ENCODE data around the gene LGALS3BP. TPM values are rescaled to one million over a fixed set of nuclear protein-coding genes. Genes with fewer than 3 reads are reported as not detected.

LGALS3BP gene
- total RNA-seq, 1 donor from 2014 or later = 202 TPM

DNA sequence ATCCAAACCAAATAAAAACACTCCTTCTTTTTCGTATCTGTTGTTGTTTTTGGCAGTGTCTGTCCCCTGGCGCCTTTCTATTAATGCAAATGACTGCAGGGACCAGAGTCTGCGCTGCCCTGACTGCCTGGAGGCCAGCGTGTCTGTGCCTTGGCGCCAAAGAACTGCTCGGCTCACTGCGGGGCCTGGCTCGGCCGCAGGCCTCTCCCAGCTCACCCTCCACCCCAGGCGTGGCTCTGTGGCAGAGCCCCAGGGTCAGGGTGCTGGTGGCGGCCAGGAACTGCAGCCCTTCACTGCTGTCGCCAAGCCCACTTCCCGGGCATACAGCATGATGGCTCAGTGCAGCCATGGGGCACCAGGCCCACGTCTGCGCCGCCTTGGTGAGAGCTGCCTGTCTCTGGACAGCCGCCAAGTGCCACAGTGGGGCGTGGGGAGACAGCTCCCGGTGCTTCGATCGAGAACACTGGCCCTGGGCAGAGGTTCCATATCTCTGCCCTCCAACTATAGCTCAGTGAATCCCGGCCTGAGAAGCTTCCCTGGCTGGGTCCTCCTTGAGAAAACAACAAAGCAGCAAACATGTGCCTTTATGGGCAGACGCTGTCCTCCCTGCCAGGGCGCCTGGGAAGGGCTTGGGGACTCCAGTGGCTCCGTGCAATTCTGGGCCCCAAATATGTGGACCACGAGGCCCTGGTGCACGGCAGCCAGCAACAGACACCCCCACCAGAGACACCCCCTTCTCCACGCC lies 18.8 kb upstream of the LGALS3BP start:
- Mint-ChIP-seq H3K27me3 (no peaks in the 10 kb centered on the region), H3K4me3 (no peak overlapping the region), H3K36me3 (peaks cover 17% of the 10 kb centered on the region), H3K4me1 (ENCODE audit: unreplicated experiment) (peaks cover 5% of the 10 kb centered on the region), H3K27ac (no peak overlapping the region), H3K9me3 (no peaks in the 10 kb centered on the region)
- TF ChIP-seq, protein P1, sequence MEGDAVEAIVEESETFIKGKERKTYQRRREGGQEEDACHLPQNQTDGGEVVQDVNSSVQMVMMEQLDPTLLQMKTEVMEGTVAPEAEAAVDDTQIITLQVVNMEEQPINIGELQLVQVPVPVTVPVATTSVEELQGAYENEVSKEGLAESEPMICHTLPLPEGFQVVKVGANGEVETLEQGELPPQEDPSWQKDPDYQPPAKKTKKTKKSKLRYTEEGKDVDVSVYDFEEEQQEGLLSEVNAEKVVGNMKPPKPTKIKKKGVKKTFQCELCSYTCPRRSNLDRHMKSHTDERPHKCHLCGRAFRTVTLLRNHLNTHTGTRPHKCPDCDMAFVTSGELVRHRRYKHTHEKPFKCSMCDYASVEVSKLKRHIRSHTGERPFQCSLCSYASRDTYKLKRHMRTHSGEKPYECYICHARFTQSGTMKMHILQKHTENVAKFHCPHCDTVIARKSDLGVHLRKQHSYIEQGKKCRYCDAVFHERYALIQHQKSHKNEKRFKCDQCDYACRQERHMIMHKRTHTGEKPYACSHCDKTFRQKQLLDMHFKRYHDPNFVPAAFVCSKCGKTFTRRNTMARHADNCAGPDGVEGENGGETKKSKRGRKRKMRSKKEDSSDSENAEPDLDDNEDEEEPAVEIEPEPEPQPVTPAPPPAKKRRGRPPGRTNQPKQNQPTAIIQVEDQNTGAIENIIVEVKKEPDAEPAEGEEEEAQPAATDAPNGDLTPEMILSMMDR (conservative IDR thresholded peaks at IDR 0.05) = no peak
- no peak for DNase-seq (ENCODE audit: extremely low spot score, unreplicated experiment)

DNA sequence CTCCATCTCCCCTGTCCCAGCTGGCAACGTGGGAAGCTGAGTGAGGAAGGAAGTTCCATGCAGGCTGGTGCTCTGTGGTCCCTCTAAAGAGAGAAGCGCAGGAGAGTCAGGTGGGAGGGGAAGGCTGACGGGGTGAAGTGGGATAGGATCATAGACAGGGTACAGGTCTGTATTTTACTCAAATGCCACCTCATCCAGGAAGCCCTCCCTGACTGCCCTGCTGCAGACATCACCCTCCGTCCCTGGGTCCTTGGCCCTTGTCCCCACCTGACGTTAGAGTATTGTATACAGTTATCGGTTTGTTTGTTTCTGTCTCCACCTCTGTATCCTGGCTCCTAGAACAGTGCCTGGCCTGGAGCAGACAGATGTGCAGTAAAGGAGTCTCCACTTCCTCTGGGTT lies 18.2 kb upstream of the LGALS3BP start:
- H3K27ac Mint-ChIP-seq = peak overlapping the region; percentile 72
- no peaks in the 10 kb centered on the region for H3K27me3 Mint-ChIP-seq
- peaks cover 9% of the 10 kb centered on the region for H3K4me1 Mint-ChIP-seq (ENCODE audit: unreplicated experiment)
- DNase-seq (ENCODE audit: extremely low spot score, unreplicated experiment) = no peak
- peaks cover 23% of the 10 kb centered on the region for H3K36me3 Mint-ChIP-seq
- TF ChIP-seq, protein P1 (conservative IDR thresholded peaks at IDR 0.05) = no peak
- H3K9me3 Mint-ChIP-seq = no peaks in the 10 kb centered on the region
- no peak overlapping the region for H3K4me3 Mint-ChIP-seq

DNA sequence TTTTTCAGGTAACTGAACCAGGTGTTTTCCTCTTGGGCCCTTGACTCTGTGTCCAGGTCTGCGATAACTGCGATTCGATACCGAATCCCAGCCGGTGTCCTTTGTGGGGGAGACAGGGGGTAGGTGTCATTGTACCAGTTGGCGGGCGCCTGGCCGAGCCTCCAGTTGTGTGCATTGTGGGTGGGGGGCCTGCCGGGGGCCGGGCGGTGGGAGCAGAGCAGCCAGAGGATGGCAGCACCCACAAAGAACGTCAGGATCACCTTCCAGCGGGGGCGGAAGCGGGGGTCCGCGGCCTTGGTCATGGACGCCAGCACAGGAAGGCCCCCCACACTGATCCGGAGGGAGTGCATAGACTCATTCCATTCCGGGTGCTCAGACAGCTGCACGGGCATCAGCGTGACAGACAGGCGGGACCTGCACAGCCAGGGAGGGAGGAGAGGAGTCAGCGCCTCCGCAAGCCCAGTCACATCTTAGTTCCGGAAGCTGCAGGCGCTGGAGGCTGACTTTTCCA lies 17.6 kb upstream of the LGALS3BP start:
- H3K27ac Mint-ChIP-seq = peak overlapping the region; percentile 72
- H3K9me3 Mint-ChIP-seq = no peaks in the 10 kb centered on the region
- H3K4me1 Mint-ChIP-seq (ENCODE audit: unreplicated experiment) = peaks cover 10% of the 10 kb centered on the region
- no peaks in the 10 kb centered on the region for H3K27me3 Mint-ChIP-seq
- H3K4me3 Mint-ChIP-seq = no peak overlapping the region
- peaks cover 24% of the 10 kb centered on the region for H3K36me3 Mint-ChIP-seq
- DNase-seq (ENCODE audit: extremely low spot score, unreplicated experiment) = no peak
- TF ChIP-seq, protein P1 (conservative IDR thresholded peaks at IDR 0.05) = no peak

DNA sequence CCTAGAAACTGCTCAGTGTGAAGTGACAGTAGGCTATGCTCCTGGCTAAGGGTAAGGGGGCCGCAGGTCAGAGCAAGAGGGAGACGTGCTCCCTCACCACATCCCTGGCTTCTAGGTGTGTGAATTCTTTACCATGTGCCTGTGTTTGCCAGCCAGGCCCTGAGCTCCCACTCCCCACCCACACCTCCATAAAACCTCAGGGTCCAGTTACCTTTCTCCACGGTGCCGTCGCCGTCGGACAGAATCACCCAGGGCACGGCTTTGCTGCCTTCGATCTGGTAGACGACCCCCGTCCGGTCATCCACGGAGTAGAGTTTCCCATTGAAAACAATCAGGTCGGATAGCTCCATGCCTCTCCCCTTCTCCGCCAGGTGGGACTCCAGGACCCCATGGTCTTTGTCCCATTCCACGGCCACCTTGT lies 17.1 kb upstream of the LGALS3BP start:
- no peaks in the 10 kb centered on the region for H3K9me3 Mint-ChIP-seq
- no peak for DNase-seq (ENCODE audit: extremely low spot score, unreplicated experiment)
- no peaks in the 10 kb centered on the region for H3K27me3 Mint-ChIP-seq
- peaks cover 21% of the 10 kb centered on the region for H3K36me3 Mint-ChIP-seq
- H3K4me3 Mint-ChIP-seq = no peak overlapping the region
- H3K27ac Mint-ChIP-seq = no peak overlapping the region
- TF ChIP-seq, protein P1 (conservative IDR thresholded peaks at IDR 0.05) = no peak
- H3K4me1 Mint-ChIP-seq (ENCODE audit: unreplicated experiment) = peaks cover 7% of the 10 kb centered on the region

DNA sequence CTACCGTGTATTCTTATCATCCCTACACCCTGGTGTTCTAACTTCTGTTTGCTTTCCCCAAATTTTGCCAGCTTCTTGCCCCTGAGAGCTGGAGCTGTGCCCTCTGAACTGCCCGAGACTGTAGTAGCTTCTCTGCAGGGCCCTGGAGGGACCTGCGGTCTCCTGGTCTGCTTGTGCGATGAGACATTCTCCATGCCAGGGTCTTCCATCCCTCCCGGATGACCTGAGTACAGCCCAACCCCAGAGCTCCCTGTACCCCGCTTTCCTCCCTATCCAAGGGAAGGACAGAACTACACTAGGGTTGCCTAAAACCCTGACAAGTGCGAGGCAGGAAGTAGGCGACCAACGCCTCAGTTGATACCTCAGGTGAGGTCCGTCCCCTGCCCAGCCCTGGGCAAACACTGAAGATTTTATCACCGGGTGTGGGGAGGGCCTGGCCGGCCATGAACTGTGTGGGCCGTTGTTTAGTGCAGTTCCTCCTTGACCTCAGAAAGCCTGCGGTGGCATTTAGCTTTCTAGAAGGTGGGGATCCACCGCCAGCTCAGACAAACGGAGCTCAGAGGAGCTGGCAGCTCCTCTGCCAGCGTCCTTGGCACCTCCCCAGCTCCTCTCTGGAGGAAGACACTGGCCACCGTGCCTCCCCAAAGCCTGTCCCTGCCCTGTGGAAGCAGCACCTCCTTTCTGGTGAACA lies 16.2 kb upstream of the LGALS3BP start:
- Mint-ChIP-seq H3K27ac (peak overlapping the region; percentile 81), H3K27me3 (no peaks in the 10 kb centered on the region), H3K36me3 (peaks cover 21% of the 10 kb centered on the region), H3K4me1 (ENCODE audit: unreplicated experiment) (peaks cover 5% of the 10 kb centered on the region), H3K9me3 (no peaks in the 10 kb centered on the region), H3K4me3 (no peak overlapping the region)
- DNase-seq (ENCODE audit: extremely low spot score, unreplicated experiment) = no peak
- TF ChIP-seq, protein P1 (conservative IDR thresholded peaks at IDR 0.05) = no peak

All from type B pancreatic cell (in vitro differentiated cells).